ENCODE data around the gene EFTUD2.

Gene EFTUD2

GRCh38 chr17:44925731-44926697 is 26.8 kb upstream of the EFTUD2 start:
- peaks cover 1% of the 10 kb centered on the region for H3K4me1 ChIP-seq (ENCODE audit: insufficient read depth, low read length, severe bottlenecking)
- no peak overlapping the region for H2AFZ ChIP-seq (ENCODE audit: low read length)
- H3K27ac ChIP-seq (ENCODE audit: low read depth, low read length, poor library complexity, severe bottlenecking) = no peak overlapping the region
- no peak for TF ChIP-seq CTCF (IDR thresholded peaks at IDR 0.05; ENCODE audit: low read length)
- no peak for TF ChIP-seq EZH2 (IDR thresholded peaks at IDR 0.05; ENCODE audit: borderline replicate concordance, low read length)
- H3K9me2 ChIP-seq (ENCODE audit: low read depth, low read length) = no peaks in the 10 kb centered on the region
- no peaks in the 10 kb centered on the region for H3K27me3 ChIP-seq (ENCODE audit: insufficient read depth, low read length)
- no peaks in the 10 kb centered on the region for H4K20me1 ChIP-seq (ENCODE audit: insufficient read depth, low read length)
- no peaks in the 10 kb centered on the region for H3K79me2 ChIP-seq (ENCODE audit: insufficient read depth, low read length)
- H3F3A ChIP-seq (ENCODE audit: insufficient read depth, low read length) = no peaks in the 10 kb centered on the region
- peaks cover 55% of the 10 kb centered on the region for H3K36me3 ChIP-seq (ENCODE audit: insufficient read depth, low read length)
- no peak overlapping the region for H3K4me3 ChIP-seq (ENCODE audit: low read depth, low read length, poor library complexity, severe bottlenecking)
- no peak overlapping the region for H3K9ac ChIP-seq (ENCODE audit: low read length)
- no peak overlapping the region for H3K4me2 ChIP-seq (ENCODE audit: low read length)
- no peaks in the 10 kb centered on the region for H3K9me3 ChIP-seq (ENCODE audit: low read length)

GRCh38 chr17:44924107-44924544 is 24.9 kb upstream of the EFTUD2 start:
- Histone ChIP-seq H3K4me2 (ENCODE audit: low read length) (no peak overlapping the region), H3K27ac (ENCODE audit: low read depth, low read length, poor library complexity, severe bottlenecking) (no peak overlapping the region), H3K9me3 (ENCODE audit: low read length) (no peaks in the 10 kb centered on the region), H3F3A (ENCODE audit: insufficient read depth, low read length) (no peaks in the 10 kb centered on the region), H4K20me1 (ENCODE audit: insufficient read depth, low read length) (no peaks in the 10 kb centered on the region), H3K9ac (ENCODE audit: low read length) (no peak overlapping the region), H3K4me3 (ENCODE audit: low read depth, low read length, poor library complexity, severe bottlenecking) (no peak overlapping the region), H3K79me2 (ENCODE audit: insufficient read depth, low read length) (no peaks in the 10 kb centered on the region), H3K9me2 (ENCODE audit: low read depth, low read length) (no peaks in the 10 kb centered on the region), H2AFZ (ENCODE audit: low read length) (no peak overlapping the region), H3K36me3 (ENCODE audit: insufficient read depth, low read length) (peaks cover 36% of the 10 kb centered on the region), H3K4me1 (ENCODE audit: insufficient read depth, low read length, severe bottlenecking) (peaks cover 14% of the 10 kb centered on the region), H3K27me3 (ENCODE audit: insufficient read depth, low read length) (no peaks in the 10 kb centered on the region)
- TF ChIP-seq EZH2 (IDR thresholded peaks at IDR 0.05; ENCODE audit: borderline replicate concordance, low read length) (no peak), CTCF (IDR thresholded peaks at IDR 0.05; ENCODE audit: low read length) (no peak)

GRCh38 chr17:44922746-44923470 is 23.7 kb upstream of the EFTUD2 start:
- peaks cover 14% of the 10 kb centered on the region for H3K4me1 ChIP-seq (ENCODE audit: insufficient read depth, low read length, severe bottlenecking)
- H3K79me2 ChIP-seq (ENCODE audit: insufficient read depth, low read length) = no peaks in the 10 kb centered on the region
- H3K36me3 ChIP-seq (ENCODE audit: insufficient read depth, low read length) = peaks cover 24% of the 10 kb centered on the region
- H2AFZ ChIP-seq (ENCODE audit: low read length) = no peak overlapping the region
- H3K9me2 ChIP-seq (ENCODE audit: low read depth, low read length) = no peaks in the 10 kb centered on the region
- H3K9ac ChIP-seq (ENCODE audit: low read length) = no peak overlapping the region
- no peak for TF ChIP-seq CTCF (IDR thresholded peaks at IDR 0.05; ENCODE audit: low read length)
- TF ChIP-seq EZH2 (IDR thresholded peaks at IDR 0.05; ENCODE audit: borderline replicate concordance, low read length) = no peak
- H3F3A ChIP-seq (ENCODE audit: insufficient read depth, low read length) = no peaks in the 10 kb centered on the region
- no peak overlapping the region for H3K27ac ChIP-seq (ENCODE audit: low read depth, low read length, poor library complexity, severe bottlenecking)
- no peaks in the 10 kb centered on the region for H3K9me3 ChIP-seq (ENCODE audit: low read length)
- no peak overlapping the region for H3K4me3 ChIP-seq (ENCODE audit: low read depth, low read length, poor library complexity, severe bottlenecking)
- no peaks in the 10 kb centered on the region for H3K27me3 ChIP-seq (ENCODE audit: insufficient read depth, low read length)
- no peak overlapping the region for H3K4me2 ChIP-seq (ENCODE audit: low read length)
- H4K20me1 ChIP-seq (ENCODE audit: insufficient read depth, low read length) = no peaks in the 10 kb centered on the region
